Muscle layer of duodenum (tissue), 2 donors: ENCODE measurements around the gene ANKRD44.

ENCODE experiments used
- H3K27ac ChIP-seq: one replicate; pipeline ENCODE4 v1.7.0; 2013; ENCODE audit warnings: mild to moderate bottlenecking, low read length
- H3K27me3 ChIP-seq: one replicate; pipeline ENCODE4 v1.7.0; 2013; ENCODE audit warnings: low read depth, mild to moderate bottlenecking, control low read depth, low read length
- H3K36me3 ChIP-seq, 2 donors: one replicate each; pipeline ENCODE4 v1.7.0; 2013; ENCODE audit warnings: low read length in 2 of 2, control low read depth in 1 of 2, mild to moderate bottlenecking in 1 of 2; ENCODE audit not compliant: insufficient read depth in 2 of 2, control insufficient read depth in 1 of 2
- H3K4me1 ChIP-seq, 2 donors: one replicate each; pipeline ENCODE4 v1.7.0; 2013; ENCODE audit warnings: low read length in 2 of 2, mild to moderate bottlenecking in 2 of 2, control low read depth in 1 of 2, moderate library complexity in 1 of 2; ENCODE audit not compliant: insufficient read depth in 2 of 2, control insufficient read depth in 1 of 2
- H3K4me3 ChIP-seq, 2 donors: one replicate each; pipeline ENCODE4 v1.7.0; 2013; ENCODE audit warnings: low read length in 2 of 2, low read depth in 1 of 2, mild to moderate bottlenecking in 1 of 2
- H3K9me3 ChIP-seq, 2 donors: one replicate each; pipeline ENCODE4 v1.7.0; 2013; ENCODE audit warnings: low read length in 2 of 2, control low read depth in 1 of 2, mild to moderate bottlenecking in 1 of 2; ENCODE audit not compliant: control insufficient read depth in 1 of 2
- donor health status: healthy.

The ANKRD44 gene

GRCh38 chr2:197116306-197116879 is 194.2 kb downstream of the ANKRD44 start:
- Histone ChIP-seq H3K27ac (no peak overlapping the region), H3K4me3 (no peak overlapping the region), H3K4me1 (no peaks in the 10 kb centered on the region), H3K36me3 (peaks cover 10 to 13% of the 10 kb centered on the region in 2 donors), H3K9me3 (no peaks in the 10 kb centered on the region), H3K27me3 (no peaks in the 10 kb centered on the region)

- Histone ChIP-seq H3K36me3 (peaks cover 6 to 8% of the 10 kb centered on the region in 2 donors), H3K4me3 (no peak overlapping the region), H3K27me3 (no peaks in the 10 kb centered on the region), H3K9me3 (no peaks in the 10 kb centered on the region), H3K27ac (no peak overlapping the region), H3K4me1 (no peaks in the 10 kb centered on the region)
These were observed 195.3 kb downstream of the ANKRD44 start for GRCh38 chr2:197115325-197115724.

GRCh38 chr2:197113275-197113711 is 197.3 kb downstream of the ANKRD44 start:
- H3K27me3 ChIP-seq: no peaks in the 10 kb centered on the region
- H3K36me3 ChIP-seq: peaks cover 0 to 10% of the 10 kb centered on the region in 2 donors
- peaks cover 0 to 3% of the 10 kb centered on the region in 2 donors for H3K4me1 ChIP-seq
- H3K9me3 ChIP-seq: no peaks in the 10 kb centered on the region
- H3K4me3 ChIP-seq: no peak overlapping the region
- H3K27ac ChIP-seq: no peak overlapping the region

- Histone ChIP-seq H3K36me3 (peaks cover 0 to 5% of the 10 kb centered on the region in 2 donors), H3K27me3 (no peaks in the 10 kb centered on the region), H3K4me3 (no peak overlapping the region), H3K27ac (no peak overlapping the region), H3K4me1 (peaks cover 0 to 14% of the 10 kb centered on the region in 2 donors), H3K9me3 (no peaks in the 10 kb centered on the region)
These were observed 201.3 kb downstream of the ANKRD44 start for GRCh38 chr2:197109326-197109725.

GRCh38 chr2:197108758-197109157 is 201.8 kb downstream of the ANKRD44 start:
- peaks cover 0 to 5% of the 10 kb centered on the region in 2 donors for H3K36me3 ChIP-seq
- peaks cover 0 to 14% of the 10 kb centered on the region in 2 donors for H3K4me1 ChIP-seq
- no peaks in the 10 kb centered on the region for H3K9me3 ChIP-seq
- no peaks in the 10 kb centered on the region for H3K27me3 ChIP-seq
- no peak overlapping the region for H3K4me3 ChIP-seq
- no peak overlapping the region for H3K27ac ChIP-seq

GRCh38 chr2:197107291-197108269 is 203.0 kb downstream of the ANKRD44 start:
- peaks cover 0 to 5% of the 10 kb centered on the region in 2 donors for H3K36me3 ChIP-seq
- no peaks in the 10 kb centered on the region for H3K27me3 ChIP-seq
- H3K4me3 ChIP-seq: no peak overlapping the region
- peaks cover 0 to 14% of the 10 kb centered on the region in 2 donors for H3K4me1 ChIP-seq
- no peaks in the 10 kb centered on the region for H3K9me3 ChIP-seq
- H3K27ac ChIP-seq: no peak overlapping the region

GRCh38 chr2:197103363-197103762 is 207.2 kb downstream of the ANKRD44 start:
- no peaks in the 10 kb centered on the region for H3K27me3 ChIP-seq
- no peaks in the 10 kb centered on the region for H3K9me3 ChIP-seq
- H3K4me3 ChIP-seq: no peak overlapping the region
- H3K27ac ChIP-seq: no peak overlapping the region
- peaks cover 0 to 11% of the 10 kb centered on the region in 2 donors for H3K4me1 ChIP-seq
- peaks cover 5 to 8% of the 10 kb centered on the region in 2 donors for H3K36me3 ChIP-seq

GRCh38 chr2:197102231-197102630 is 208.3 kb downstream of the ANKRD44 start:
- Histone ChIP-seq H3K36me3 (peaks cover 5 to 8% of the 10 kb centered on the region in 2 donors), H3K9me3 (no peaks in the 10 kb centered on the region), H3K27me3 (no peaks in the 10 kb centered on the region), H3K4me3 (no peak overlapping the region), H3K27ac (no peak overlapping the region), H3K4me1 (peaks cover 0 to under 1% of the 10 kb centered on the region in 2 donors)

- Histone ChIP-seq H3K27me3 (no peaks in the 10 kb centered on the region), H3K4me3 (no peak overlapping the region), H3K27ac (no peak overlapping the region), H3K4me1 (no peaks in the 10 kb centered on the region), H3K9me3 (no peaks in the 10 kb centered on the region), H3K36me3 (peaks cover 5 to 8% of the 10 kb centered on the region in 2 donors)
These were observed 209.1 kb downstream of the ANKRD44 start for GRCh38 chr2:197101519-197101918.

GRCh38 chr2:197097578-197098366 is 212.8 kb downstream of the ANKRD44 start:
- Histone ChIP-seq H3K27me3 (no peaks in the 10 kb centered on the region), H3K9me3 (no peaks in the 10 kb centered on the region), H3K4me1 (no peaks in the 10 kb centered on the region), H3K27ac (no peak overlapping the region), H3K4me3 (no peak overlapping the region), H3K36me3 (peaks cover 5 to 8% of the 10 kb centered on the region in 2 donors)

- H3K4me1 ChIP-seq: no peaks in the 10 kb centered on the region
- H3K36me3 ChIP-seq: peaks cover 5 to 8% of the 10 kb centered on the region in 2 donors
- no peak overlapping the region for H3K4me3 ChIP-seq
- H3K27ac ChIP-seq: no peak overlapping the region
- no peaks in the 10 kb centered on the region for H3K27me3 ChIP-seq
- H3K9me3 ChIP-seq: no peaks in the 10 kb centered on the region
These were observed 213.9 kb downstream of the ANKRD44 start for GRCh38 chr2:197096649-197097048.
